WTC11 (cell line): ENCODE measurements around the gene TLR4. TPM values are rescaled to one million over a fixed set of nuclear protein-coding genes. Genes with fewer than 3 reads are reported as not detected.

Experiments used
- ATAC-seq: fragments of 200-7000 bp; cut with Tn5 transposase; 2 replicates; pipeline ENCODE4 v1.10.0; 2021; ENCODE audit warnings: mild to moderate bottlenecking, moderate library complexity
- CTCF ChIA-PET: fragments of 300-600 bp; sonication (Branson Sonifier 250); formaldehyde crosslinking; loops from one replicate; lab custom pipeline; 2021; ENCODE audit warnings: antibody characterized with exemption; lab: Charles Lee
- POLR2A ChIA-PET: fragments of 350-600 bp; sonication (Branson Sonifier 250); formaldehyde crosslinking; loops from one replicate; lab custom pipeline; 2021; ENCODE audit warnings: antibody characterized with exemption; lab: Charles Lee
- DNase-seq: peaks from one replicate; pipeline ENCODE4 v3.0.0; 2021; ENCODE audit warnings: low spot score
- H3K27ac Mint-ChIP-seq: 2 replicates; pipeline ENCODE4 v1.8.0; 2021; ENCODE audit warnings: mixed read lengths
- H3K27me3 Mint-ChIP-seq: 2 replicates; pipeline ENCODE4 v1.8.0; 2021; ENCODE audit warnings: low read depth, mild to moderate bottlenecking, moderate library complexity, mixed read lengths
- H3K36me3 Mint-ChIP-seq: 2 replicates; pipeline ENCODE4 v1.8.0; 2021; ENCODE audit warnings: mixed read lengths
- H3K4me1 Mint-ChIP-seq: 2 replicates; pipeline ENCODE4 v1.8.0; 2022; ENCODE audit warnings: mixed read lengths
- H3K4me3 Mint-ChIP-seq: 2 replicates; pipeline ENCODE4 v1.8.0; 2021; ENCODE audit warnings: mild to moderate bottlenecking, moderate library complexity, mixed read lengths
- H3K9me3 Mint-ChIP-seq: 2 replicates; pipeline ENCODE4 v1.8.0; 2021; ENCODE audit warnings: mixed read lengths
- ETV6 ChIP-seq: sonication (generic); formaldehyde crosslinking; IDR thresholded peaks from 2 replicates; pipeline ENCODE4 v1.8.1; 2022; ENCODE audit warnings: mild to moderate bottlenecking, missing genetic modification reagents
- FOXJ3 ChIP-seq: sonication (generic); formaldehyde crosslinking; IDR thresholded peaks from 2 replicates; pipeline ENCODE4 v1.9.0; 2021; ENCODE audit warnings: missing genetic modification reagents, mild to moderate bottlenecking, borderline replicate concordance
- HMGA2 ChIP-seq: fragments of 250-450 bp; sonication (Bioruptor Pico); IDR thresholded peaks from 2 replicates; pipeline ENCODE4 v1.4.0; 2021; ENCODE audit warnings: mild to moderate bottlenecking, moderate library complexity
- HMGXB4 ChIP-seq: sonication (generic); formaldehyde crosslinking; IDR thresholded peaks from 2 replicates; pipeline ENCODE4 v1.8.1; 2023; ENCODE audit warnings: mild to moderate bottlenecking, moderate library complexity, missing genetic modification reagents
- NFATC4 ChIP-seq: fragments of 250-450 bp; sonication (Bioruptor Pico); IDR thresholded peaks from 2 replicates; pipeline ENCODE4 v1.9.0; 2021; ENCODE audit warnings: mild to moderate bottlenecking
- OVOL2 ChIP-seq: fragments of 250-450 bp; sonication (Bioruptor Pico); IDR thresholded peaks from 2 replicates; pipeline ENCODE4 v1.9.0; 2021; ENCODE audit warnings: mild to moderate bottlenecking, borderline replicate concordance
- ZMAT4 ChIP-seq: fragments of 250-450 bp; sonication (Bioruptor Pico); IDR thresholded peaks from 2 replicates; pipeline ENCODE4 v1.9.0; 2021; ENCODE audit warnings: mild to moderate bottlenecking
- ZNF317 ChIP-seq: sonication (generic); formaldehyde crosslinking; IDR thresholded peaks from 2 replicates; pipeline ENCODE4 v1.8.1; 2023; ENCODE audit warnings: low read depth, mild to moderate bottlenecking, moderate library complexity, missing genetic modification reagents, borderline replicate concordance
- ZNF416 ChIP-seq: fragments of 250-450 bp; sonication (Bioruptor Pico); IDR thresholded peaks from 2 replicates; pipeline ENCODE4 v1.9.0; 2021; ENCODE audit warnings: mild to moderate bottlenecking, inconsistent platforms
- ZNF423 ChIP-seq: fragments of 250-450 bp; sonication (Bioruptor Pico); IDR thresholded peaks from 2 replicates; pipeline ENCODE4 v2.1.2; 2022; ENCODE audit warnings: mild to moderate bottlenecking, moderate library complexity
- total RNA-seq: library from RNA; stranded (reverse); gene quantifications from 3 replicates; pipeline ENCODE4 v1.2.3, GENCODE V29; 2021
- TF ChIP-seq, protein P1 (sequence below): sonication (generic); formaldehyde crosslinking; conservative IDR thresholded peaks from 2 replicates; pipeline ENCODE4 v1.8.1; 2022; ENCODE audit warnings: mild to moderate bottlenecking, missing genetic modification reagents
- TF ChIP-seq, protein P2 (sequence below): sonication (generic); formaldehyde crosslinking; IDR thresholded peaks from 2 replicates; pipeline ENCODE4 v1.8.1; 2022; ENCODE audit warnings: low read depth, mild to moderate bottlenecking, moderate library complexity, missing genetic modification reagents, borderline replicate concordance
- TF ChIP-seq, protein P3 (sequence below): sonication (generic); formaldehyde crosslinking; IDR thresholded peaks from 2 replicates; pipeline ENCODE4 v1.8.1; 2023; ENCODE audit warnings: mild to moderate bottlenecking, missing genetic modification reagents, borderline replicate concordance
- TF ChIP-seq, protein P4 (sequence below): fragments of 250-450 bp; sonication (Bioruptor Pico); IDR thresholded peaks from 2 replicates; pipeline ENCODE4 v2.1.2; 2022; ENCODE audit warnings: mild to moderate bottlenecking, moderate library complexity

The TLR4 gene
- total RNA-seq, 1 experiment from 2014 or later = 0.11 TPM

- TF ChIP-seq ZNF317 = no peak
- TF ChIP-seq ETV6 = no peak
Measured at GRCh38 chr9:117750401-117750800, 46.2 kb downstream of the TLR4 start (continued).

DNA sequence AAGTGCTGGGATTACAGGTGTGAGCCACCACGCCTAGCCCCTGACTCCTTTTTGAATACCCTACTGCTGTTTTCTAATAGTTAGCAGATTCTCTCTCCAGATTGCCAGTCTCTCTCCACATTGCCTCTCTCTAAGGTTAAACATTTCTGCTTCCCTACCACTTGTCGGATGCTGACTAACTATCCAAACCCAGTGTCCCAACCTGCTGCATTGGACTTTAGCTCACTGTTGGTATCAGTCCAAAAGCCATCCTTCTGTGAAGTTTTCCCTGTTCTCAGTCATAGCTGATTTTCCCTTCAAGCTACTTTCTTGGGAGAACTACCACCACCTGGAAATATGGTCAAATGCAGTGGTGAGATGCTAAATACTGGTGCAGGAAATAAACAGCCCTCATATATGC is 48.7 kb downstream of the TLR4 start:
- no peaks in the 10 kb centered on the region for H3K9me3 Mint-ChIP-seq

More for the DNA sequence above, 48.7 kb downstream of the TLR4 start:
- CTCF ChIA-PET = no interaction called here
- no peak overlapping the region for H3K27ac Mint-ChIP-seq
- H3K4me1 Mint-ChIP-seq = no peaks in the 10 kb centered on the region
- H3K27me3 Mint-ChIP-seq = no peaks in the 10 kb centered on the region
- no peak for DNase-seq
- TF ChIP-seq, protein P1, sequence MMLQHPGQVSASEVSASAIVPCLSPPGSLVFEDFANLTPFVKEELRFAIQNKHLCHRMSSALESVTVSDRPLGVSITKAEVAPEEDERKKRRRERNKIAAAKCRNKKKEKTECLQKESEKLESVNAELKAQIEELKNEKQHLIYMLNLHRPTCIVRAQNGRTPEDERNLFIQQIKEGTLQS (CRISPR knock-in tag) = no peak
- TF ChIP-seq, protein P2, sequence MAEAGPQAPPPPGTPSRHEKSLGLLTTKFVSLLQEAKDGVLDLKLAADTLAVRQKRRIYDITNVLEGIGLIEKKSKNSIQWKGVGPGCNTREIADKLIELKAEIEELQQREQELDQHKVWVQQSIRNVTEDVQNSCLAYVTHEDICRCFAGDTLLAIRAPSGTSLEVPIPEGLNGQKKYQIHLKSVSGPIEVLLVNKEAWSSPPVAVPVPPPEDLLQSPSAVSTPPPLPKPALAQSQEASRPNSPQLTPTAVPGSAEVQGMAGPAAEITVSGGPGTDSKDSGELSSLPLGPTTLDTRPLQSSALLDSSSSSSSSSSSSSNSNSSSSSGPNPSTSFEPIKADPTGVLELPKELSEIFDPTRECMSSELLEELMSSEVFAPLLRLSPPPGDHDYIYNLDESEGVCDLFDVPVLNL (CRISPR knock-in tag) = no peak
- TF ChIP-seq FOXJ3 = no peak
- TF ChIP-seq, protein P3, sequence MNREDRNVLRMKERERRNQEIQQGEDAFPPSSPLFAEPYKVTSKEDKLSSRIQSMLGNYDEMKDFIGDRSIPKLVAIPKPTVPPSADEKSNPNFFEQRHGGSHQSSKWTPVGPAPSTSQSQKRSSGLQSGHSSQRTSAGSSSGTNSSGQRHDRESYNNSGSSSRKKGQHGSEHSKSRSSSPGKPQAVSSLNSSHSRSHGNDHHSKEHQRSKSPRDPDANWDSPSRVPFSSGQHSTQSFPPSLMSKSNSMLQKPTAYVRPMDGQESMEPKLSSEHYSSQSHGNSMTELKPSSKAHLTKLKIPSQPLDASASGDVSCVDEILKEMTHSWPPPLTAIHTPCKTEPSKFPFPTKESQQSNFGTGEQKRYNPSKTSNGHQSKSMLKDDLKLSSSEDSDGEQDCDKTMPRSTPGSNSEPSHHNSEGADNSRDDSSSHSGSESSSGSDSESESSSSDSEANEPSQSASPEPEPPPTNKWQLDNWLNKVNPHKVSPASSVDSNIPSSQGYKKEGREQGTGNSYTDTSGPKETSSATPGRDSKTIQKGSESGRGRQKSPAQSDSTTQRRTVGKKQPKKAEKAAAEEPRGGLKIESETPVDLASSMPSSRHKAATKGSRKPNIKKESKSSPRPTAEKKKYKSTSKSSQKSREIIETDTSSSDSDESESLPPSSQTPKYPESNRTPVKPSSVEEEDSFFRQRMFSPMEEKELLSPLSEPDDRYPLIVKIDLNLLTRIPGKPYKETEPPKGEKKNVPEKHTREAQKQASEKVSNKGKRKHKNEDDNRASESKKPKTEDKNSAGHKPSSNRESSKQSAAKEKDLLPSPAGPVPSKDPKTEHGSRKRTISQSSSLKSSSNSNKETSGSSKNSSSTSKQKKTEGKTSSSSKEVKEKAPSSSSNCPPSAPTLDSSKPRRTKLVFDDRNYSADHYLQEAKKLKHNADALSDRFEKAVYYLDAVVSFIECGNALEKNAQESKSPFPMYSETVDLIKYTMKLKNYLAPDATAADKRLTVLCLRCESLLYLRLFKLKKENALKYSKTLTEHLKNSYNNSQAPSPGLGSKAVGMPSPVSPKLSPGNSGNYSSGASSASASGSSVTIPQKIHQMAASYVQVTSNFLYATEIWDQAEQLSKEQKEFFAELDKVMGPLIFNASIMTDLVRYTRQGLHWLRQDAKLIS (CRISPR knock-in tag) = no peak
- TF ChIP-seq ZMAT4 = no peak
- no peak for TF ChIP-seq OVOL2 (CRISPR knock-in tag)
- no peak for TF ChIP-seq NFATC4 (CRISPR knock-in tag)
- no peak for TF ChIP-seq ZNF416 (CRISPR knock-in tag)
- no peak for TF ChIP-seq HMGA2 (CRISPR knock-in tag)
- TF ChIP-seq HMGXB4 (CRISPR knock-in tag) = no peak
- no peak for TF ChIP-seq ZNF423 (CRISPR knock-in tag)
- TF ChIP-seq, protein P4, sequence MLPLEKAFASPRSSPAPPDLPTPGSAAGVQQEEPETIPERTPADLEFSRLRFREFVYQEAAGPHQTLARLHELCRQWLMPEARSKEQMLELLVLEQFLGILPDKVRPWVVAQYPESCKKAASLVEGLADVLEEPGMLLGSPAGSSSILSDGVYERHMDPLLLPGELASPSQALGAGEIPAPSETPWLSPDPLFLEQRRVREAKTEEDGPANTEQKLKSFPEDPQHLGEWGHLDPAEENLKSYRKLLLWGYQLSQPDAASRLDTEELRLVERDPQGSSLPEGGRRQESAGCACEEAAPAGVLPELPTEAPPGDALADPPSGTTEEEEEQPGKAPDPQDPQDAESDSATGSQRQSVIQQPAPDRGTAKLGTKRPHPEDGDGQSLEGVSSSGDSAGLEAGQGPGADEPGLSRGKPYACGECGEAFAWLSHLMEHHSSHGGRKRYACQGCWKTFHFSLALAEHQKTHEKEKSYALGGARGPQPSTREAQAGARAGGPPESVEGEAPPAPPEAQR (CRISPR knock-in tag) = no peak
- TF ChIP-seq ZNF317 = no peak
- TF ChIP-seq, all 79 proteins: peak for 0
- Mint-ChIP-seq H3K4me3 (no peak overlapping the region), H3K36me3 (no peaks in the 10 kb centered on the region)
- ATAC-seq = no peak
- POLR2A ChIA-PET = no interaction called here
